Upper lobe of right lung (tissue), 1 donor: ENCODE measurements around the gene PDE6G. TPM values are rescaled to one million over a fixed set of nuclear protein-coding genes. Genes with fewer than 3 reads are reported as not detected.

Source experiments
- ATAC-seq: fragments of 200-7000 bp; cut with Tn5 transposase; one replicate; pipeline ENCODE4 v1.9.1; 2020; ENCODE audit warnings: mild to moderate bottlenecking, moderate library complexity
- DNase-seq: peaks from one replicate; pipeline ENCODE4 v3.0.0-alpha.2; 2020
- H3K27ac ChIP-seq: fragments of 200-600 bp; one replicate; pipeline ENCODE4 v1.8.0; 2022
- H3K27me3 ChIP-seq: fragments of 200-600 bp; one replicate; pipeline ENCODE4 v1.8.0; 2022; ENCODE audit warnings: mild to moderate bottlenecking
- H3K36me3 ChIP-seq: fragments of 200-600 bp; one replicate; pipeline ENCODE4 v1.8.0; 2022
- H3K4me1 ChIP-seq: fragments of 200-600 bp; one replicate; pipeline ENCODE4 v1.8.0; 2022
- H3K4me3 ChIP-seq: fragments of 200-600 bp; one replicate; pipeline ENCODE4 v1.8.0; 2022; ENCODE audit warnings: mild to moderate bottlenecking
- H3K9me3 ChIP-seq: fragments of 200-600 bp; one replicate; pipeline ENCODE4 v1.8.0; 2022
- intact Hi-C: fragments of 100-400 bp; cut with DNase I; formaldehyde crosslinking; loops from one replicate; pipeline ENCODE4 v1.11.0; 2022
- total RNA-seq: library from RNA; stranded (reverse); fragmentation: NEBNext Ultra II Directional; extraction: Animal tissue kit (Norgen Biotek cat#: 25700); gene quantifications from one replicate; pipeline ENCODE4 v1.2.1, GENCODE V29; 2021
- TF ChIP-seq, protein P1 (sequence below): fragments of 200-600 bp; IDR thresholded peaks from one replicate; pipeline ENCODE4 v1.8.0; 2022; ENCODE audit warnings: antibody characterized with exemption
- donor health status: DM: no; HTN: yes; CAD: no; lungs with severe emphysema.

Gene PDE6G
- total RNA-seq, 1 donor from 2014 or later: 1.0 TPM

DNA sequence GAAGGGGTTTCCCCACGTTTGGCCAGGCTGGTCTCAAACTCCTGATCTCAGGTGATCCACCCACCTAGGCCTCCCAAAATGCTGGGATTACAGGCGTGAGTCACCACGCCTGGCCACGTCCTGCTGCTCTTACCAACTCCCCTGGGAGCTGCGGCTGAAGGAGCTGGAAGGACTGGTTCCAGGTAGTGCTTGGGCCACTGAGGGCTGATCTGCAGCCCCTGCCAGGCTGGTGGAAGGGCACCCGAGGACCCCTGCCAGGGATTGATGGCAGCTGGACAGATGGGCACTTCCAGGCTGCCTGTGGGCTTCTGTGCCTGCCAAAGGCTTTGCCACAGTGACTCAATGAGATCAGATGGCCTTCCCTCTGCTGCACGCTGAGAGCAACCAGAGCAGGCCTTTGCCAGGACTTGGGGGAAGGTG, 7.7 kb upstream of the PDE6G start:
- no peak overlapping the region for H3K27ac ChIP-seq
- H3K27me3 ChIP-seq: no peaks in the 10 kb centered on the region
- H3K4me3 ChIP-seq: no peak overlapping the region
- DNase-seq: no peak
- H3K9me3 ChIP-seq: no peaks in the 10 kb centered on the region
- TF ChIP-seq, protein P1, sequence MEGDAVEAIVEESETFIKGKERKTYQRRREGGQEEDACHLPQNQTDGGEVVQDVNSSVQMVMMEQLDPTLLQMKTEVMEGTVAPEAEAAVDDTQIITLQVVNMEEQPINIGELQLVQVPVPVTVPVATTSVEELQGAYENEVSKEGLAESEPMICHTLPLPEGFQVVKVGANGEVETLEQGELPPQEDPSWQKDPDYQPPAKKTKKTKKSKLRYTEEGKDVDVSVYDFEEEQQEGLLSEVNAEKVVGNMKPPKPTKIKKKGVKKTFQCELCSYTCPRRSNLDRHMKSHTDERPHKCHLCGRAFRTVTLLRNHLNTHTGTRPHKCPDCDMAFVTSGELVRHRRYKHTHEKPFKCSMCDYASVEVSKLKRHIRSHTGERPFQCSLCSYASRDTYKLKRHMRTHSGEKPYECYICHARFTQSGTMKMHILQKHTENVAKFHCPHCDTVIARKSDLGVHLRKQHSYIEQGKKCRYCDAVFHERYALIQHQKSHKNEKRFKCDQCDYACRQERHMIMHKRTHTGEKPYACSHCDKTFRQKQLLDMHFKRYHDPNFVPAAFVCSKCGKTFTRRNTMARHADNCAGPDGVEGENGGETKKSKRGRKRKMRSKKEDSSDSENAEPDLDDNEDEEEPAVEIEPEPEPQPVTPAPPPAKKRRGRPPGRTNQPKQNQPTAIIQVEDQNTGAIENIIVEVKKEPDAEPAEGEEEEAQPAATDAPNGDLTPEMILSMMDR: no peak
- peaks cover 25% of the 10 kb centered on the region for H3K4me1 ChIP-seq
- no peak for ATAC-seq
- intact Hi-C loops: no loop called here
- H3K36me3 ChIP-seq: peaks cover 6% of the 10 kb centered on the region

DNA sequence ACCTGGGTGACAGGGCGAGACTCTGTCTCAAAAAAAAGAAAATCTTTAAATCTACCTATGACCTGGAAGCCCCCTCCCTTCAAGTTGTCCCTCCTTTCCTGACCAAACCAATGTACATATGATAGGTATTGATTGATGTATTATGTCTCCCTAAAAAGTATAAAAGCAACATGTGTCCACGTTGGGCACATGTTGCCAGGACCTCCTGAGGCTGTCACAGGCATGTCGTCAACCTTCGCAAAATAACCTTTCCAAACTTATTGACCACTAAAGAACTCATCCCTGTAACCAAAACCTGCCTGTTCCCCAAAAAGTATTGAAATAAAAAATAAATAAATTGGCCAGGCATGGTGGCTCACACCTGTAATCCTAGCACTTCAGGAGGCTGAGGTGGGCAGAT, 5.7 kb upstream of the PDE6G start:
- intact Hi-C loops: no loop called here
- no peak for ATAC-seq
- no peak for DNase-seq
- peaks cover 13% of the 10 kb centered on the region for H3K4me1 ChIP-seq
- H3K4me3 ChIP-seq: no peak overlapping the region
- no peak overlapping the region for H3K27ac ChIP-seq
- TF ChIP-seq, protein P1: no peak
- no peaks in the 10 kb centered on the region for H3K9me3 ChIP-seq
- H3K27me3 ChIP-seq: no peaks in the 10 kb centered on the region
- H3K36me3 ChIP-seq: no peaks in the 10 kb centered on the region

DNA sequence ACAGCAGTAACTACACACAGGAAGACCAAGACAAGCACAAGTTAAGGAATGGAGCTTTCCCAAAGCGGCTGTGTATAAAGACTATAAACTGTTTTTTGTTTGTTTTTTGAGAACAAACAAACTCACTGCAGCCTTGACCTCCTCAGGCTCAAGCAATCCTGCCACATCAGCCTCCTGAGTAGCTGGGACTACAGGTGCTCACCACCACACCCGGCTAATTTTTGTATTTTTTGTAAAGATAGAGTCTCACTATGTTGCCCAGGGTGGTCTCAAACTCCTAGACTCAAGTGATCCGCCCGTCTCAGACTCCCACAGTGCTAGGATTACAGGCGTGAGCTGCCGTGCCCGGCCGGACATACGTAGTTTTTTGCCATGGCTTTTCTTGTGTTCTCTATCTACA, 4.1 kb upstream of the PDE6G start:
- intact Hi-C loops: no loop called here
- no peak overlapping the region for H3K27ac ChIP-seq

DNA sequence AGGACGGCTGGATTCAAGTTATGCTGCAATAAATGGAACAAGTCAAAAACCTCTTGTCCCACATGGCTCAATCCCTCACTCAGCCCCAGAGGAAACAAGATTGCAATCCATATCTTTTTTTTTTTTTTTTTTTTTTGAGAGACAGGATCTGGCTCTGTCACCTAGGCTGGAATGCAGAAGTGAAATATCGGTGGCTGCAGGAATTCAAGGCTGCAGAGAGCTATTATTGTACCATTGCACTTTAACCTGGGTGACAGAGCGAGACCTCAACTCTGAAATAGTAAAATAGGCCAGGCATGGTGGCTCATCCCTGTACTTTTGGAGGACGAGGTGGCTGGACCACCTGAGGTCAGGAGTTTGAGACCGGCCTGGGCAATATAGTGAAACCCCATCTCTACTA, 2.7 kb upstream of the PDE6G start:
- Histone ChIP-seq H3K4me3 (no peak overlapping the region), H3K4me1 (no peaks in the 10 kb centered on the region), H3K27me3 (no peaks in the 10 kb centered on the region), H3K27ac (no peak overlapping the region), H3K9me3 (no peaks in the 10 kb centered on the region), H3K36me3 (no peaks in the 10 kb centered on the region)
- TF ChIP-seq, protein P1: no peak
- no peak for DNase-seq
- intact Hi-C loops: no loop called here
- peak; percentile 34 for ATAC-seq

More for the DNA sequence above, 4.1 kb upstream of the PDE6G start:
- TF ChIP-seq, protein P1: no peak
- Histone ChIP-seq H3K4me3 (no peak overlapping the region), H3K9me3 (no peaks in the 10 kb centered on the region), H3K36me3 (no peaks in the 10 kb centered on the region), H3K4me1 (peaks cover 8% of the 10 kb centered on the region), H3K27me3 (no peaks in the 10 kb centered on the region)
- ATAC-seq: no peak
- no peak for DNase-seq

DNA sequence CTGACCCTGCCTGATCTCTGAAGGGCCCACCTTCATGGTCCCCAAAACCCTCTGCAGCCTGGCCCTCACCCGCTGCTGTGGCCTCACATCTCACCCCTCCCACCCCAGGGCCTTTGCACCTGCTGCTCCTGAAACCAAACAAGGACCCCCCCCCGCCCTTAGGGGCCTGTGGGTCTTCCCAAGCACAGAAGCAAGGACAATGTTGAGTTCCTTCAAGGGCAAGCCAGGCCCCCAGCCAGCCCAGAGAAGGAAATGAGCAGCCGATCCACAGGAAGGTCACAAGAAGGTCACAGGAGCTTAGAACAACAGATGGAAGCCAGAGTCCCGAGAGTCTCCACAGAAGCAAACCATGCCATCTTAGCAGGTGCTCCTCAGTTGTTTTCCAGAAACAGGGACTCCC, 493 bp upstream of the PDE6G start:
- Histone ChIP-seq H3K4me1 (no peaks in the 10 kb centered on the region), H3K27me3 (no peaks in the 10 kb centered on the region), H3K9me3 (no peaks in the 10 kb centered on the region), H3K27ac (no peak overlapping the region), H3K4me3 (no peak overlapping the region), H3K36me3 (no peaks in the 10 kb centered on the region)
- DNase-seq: no peak
- ATAC-seq: no peak
- TF ChIP-seq, protein P1: no peak
- intact Hi-C loops: no loop called here
